Keratinocyte (primary cell): ENCODE data around the gene BTF3.

Experiments used
- CTCF ChIP-seq, 3 experiments: IDR thresholded peaks in 1 of 3; conservative IDR thresholded peaks in 1 of 3; optimal IDR thresholded peaks in 1 of 3; 2 replicates in 2 of 3; 3 replicates in 1 of 3; pipeline versions ENCODE3 to v1.5.1; 2011; ENCODE audit warnings: low read length in 3 of 3, mild to moderate bottlenecking in 3 of 3, moderate library complexity in 2 of 3, control low read depth in 1 of 3, inconsistent platforms in 1 of 3; ENCODE audit not compliant: insufficient read depth in 2 of 3; ENCODE audit errors: extremely low read depth in 1 of 3
- EZH2 ChIP-seq: IDR thresholded peaks from one replicate; pipeline ENCODE4 v1.6.1; 2012; ENCODE audit warnings: inconsistent platforms, mild to moderate bottlenecking, low read length, moderate library complexity

GRCh38 chr5:73450672-73451223 lies 47.5 kb upstream of the BTF3 start:
- TF ChIP-seq CTCF (optimal IDR thresholded peaks at IDR 0.05 in 1 of 3, IDR thresholded peaks at IDR 0.05 in 1 of 3, conservative IDR thresholded peaks at IDR 0.05 in 1 of 3; ENCODE audit: extremely low read depth in 1 of 3, insufficient read depth in 2 of 3, low read length in 3 of 3) (no peak), EZH2 (no peak)
